Stimulated activated CD4-positive, alpha-beta T cell treated with anti-CD3 and anti-CD28 coated beads, Interleukin-12 subunit alpha, Interleukin-12 subunit beta, amount 100 ng/mL, for 24 hours (primary cell): Measurements from ENCODE around the gene ID4.
"Not testable (repeated sequence)": the region's sequence is repeated elsewhere in the genome, so short reads cannot be mapped to it uniquely, and the experiment has no call there.

ENCODE experiments used
- DNase-seq, 2 experiments: peaks; one replicate each; pipeline ENCODE4 v3.0.0-alpha.2; 2020; ENCODE audit warnings: low read depth in 2 of 2

Gene ID4

DNA sequence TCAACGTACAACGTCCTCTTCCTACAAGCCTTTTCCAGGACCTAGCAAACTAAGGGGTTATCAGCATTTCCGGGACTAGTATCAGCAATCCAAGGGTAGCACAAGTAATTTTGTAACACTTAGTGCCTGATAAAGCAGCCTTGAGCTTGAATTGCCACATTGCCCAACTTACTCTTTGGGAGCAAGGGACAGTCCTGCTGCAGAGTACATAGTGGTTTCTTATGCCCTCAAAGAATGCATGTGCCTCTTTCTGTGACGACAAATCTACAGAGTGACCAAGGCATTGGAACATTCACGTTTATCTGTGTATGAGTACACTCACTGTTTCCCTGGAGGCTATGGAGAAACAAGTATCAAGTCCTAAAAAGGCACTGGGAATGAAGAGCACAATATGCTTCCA is 3.2 kb upstream of the ID4 start:
- DNase-seq, result no peak

DNA sequence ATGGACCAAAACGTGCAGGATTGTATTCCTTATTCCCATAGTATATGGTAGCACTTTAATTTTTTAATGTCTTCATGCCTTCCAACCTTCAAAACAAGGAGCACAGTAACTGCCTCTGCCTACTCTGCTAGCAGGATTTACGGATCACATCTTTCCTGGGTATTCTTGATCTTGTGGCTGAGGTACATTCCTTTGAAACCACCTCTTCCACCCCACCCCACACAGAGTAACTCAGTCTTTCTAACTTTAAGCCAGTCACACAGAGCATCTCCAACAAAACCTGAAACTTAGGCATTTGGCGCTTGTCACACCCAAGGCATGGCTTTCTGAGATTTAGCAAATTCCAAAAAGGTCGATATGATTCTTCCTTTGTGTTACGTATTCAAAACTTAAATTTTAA is 2.3 kb upstream of the ID4 start:
- no peak for DNase-seq

DNA sequence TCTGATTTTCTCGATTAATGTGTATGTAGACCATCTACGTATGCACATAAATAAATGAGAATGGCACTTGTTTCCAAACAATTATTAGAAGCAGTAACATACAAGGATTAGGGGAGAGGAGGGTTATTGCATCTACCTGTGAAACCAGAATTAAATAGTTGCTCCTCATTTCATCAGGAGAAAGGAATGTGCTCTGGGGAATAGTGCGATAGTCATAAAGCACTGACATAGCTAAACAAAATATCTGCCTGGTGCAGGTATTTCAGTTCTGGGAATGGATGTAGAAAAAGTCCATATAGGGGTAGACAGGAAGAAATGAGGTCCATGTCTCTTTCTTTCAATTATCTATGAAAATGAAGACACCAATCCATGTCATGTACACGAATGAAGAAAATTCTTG is 1.6 kb upstream of the ID4 start:
- no peak for DNase-seq

DNA sequence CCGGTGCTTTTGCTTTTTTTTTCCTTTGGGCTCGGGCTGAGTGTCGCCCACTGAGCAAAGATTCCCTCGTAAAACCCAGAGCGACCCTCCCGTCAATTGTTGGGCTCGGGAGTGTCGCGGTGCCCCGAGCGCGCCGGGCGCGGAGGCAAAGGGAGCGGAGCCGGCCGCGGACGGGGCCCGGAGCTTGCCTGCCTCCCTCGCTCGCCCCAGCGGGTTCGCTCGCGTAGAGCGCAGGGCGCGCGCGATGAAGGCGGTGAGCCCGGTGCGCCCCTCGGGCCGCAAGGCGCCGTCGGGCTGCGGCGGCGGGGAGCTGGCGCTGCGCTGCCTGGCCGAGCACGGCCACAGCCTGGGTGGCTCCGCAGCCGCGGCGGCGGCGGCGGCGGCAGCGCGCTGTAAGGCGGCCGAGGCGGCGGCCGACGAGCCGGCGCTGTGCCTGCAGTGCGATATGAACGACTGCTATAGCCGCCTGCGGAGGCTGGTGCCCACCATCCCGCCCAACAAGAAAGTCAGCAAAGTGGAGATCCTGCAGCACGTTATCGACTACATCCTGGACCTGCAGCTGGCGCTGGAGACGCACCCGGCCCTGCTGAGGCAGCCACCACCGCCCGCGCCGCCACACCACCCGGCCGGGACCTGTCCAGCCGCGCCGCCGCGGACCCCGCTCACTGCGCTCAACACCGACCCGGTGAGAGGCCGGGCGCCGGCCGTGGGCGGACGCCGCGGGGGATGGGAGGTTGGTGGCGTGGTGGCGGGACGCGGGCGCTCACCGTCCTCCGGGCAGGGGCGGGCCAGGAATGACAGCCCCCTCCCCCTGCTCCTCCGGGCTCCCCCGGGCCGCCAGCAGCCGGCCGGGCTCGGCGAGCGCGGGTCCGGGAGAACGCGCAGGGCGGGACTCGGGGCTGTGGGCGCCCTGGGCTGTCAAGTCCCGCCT is 606 bp downstream of the ID4 start:
- no peak for DNase-seq

- no peak for DNase-seq
These were observed 1.5 kb downstream of the ID4 start for GRCh38 chr6:19838442-19839236.

DNA sequence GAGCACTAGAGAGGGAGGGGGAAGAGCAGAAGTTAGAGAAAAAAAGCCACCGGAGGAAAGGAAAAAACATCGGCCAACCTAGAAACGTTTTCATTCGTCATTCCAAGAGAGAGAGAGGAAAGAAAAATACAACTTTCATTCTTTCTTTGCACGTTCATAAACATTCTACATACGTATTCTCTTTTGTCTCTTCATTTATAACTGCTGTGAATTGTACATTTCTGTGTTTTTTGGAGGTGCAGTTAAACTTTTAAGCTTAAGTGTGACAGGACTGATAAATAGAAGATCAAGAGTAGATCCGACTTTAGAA is 2.0 kb downstream of the ID4 start:
- DNase-seq, result no peak

DNA sequence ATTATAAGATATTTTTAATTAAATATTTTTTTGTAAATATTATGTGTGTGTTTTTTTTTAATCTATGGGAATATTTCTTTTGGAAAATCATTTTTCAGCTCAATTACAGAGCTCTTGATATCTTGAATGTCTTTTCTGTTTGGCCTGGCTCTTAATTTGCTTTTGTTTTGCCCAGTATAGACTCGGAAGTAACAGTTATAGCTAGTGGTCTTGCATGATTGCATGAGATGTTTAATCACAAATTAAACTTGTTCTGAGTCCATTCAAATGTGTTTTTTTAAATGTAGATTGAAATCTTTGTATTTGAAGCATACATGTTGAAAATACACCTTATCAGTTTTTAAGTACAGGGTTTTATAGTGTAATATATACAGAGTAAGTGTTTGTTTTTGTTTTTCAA is 2.6 kb downstream of the ID4 start:
- DNase-seq, result no peak

DNA sequence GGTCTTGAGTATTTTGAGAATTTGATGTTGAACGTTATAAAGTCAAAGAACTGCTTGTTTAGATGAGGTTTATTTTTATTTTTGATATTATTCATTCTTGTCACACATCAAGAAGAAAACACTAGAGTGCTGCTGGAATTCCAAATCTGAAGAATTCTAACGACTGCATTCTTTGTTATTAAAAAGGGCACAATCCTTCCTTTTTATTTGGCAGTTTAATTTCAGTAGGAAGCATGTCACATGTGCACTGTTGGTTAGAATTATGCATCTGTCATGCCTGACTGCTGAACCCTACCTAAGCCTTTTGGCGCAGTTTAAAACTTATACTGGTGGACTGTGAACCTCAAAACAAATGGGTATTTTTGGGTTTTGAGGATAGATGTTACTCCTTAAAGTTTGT is 4.0 kb downstream of the ID4 start:
- DNase-seq, result no peak

GRCh38 chr6:19842030-19842615 is 5.0 kb downstream of the ID4 start:
- DNase-seq, result no peak

GRCh38 chr6:19844689-19845088 is 7.5 kb downstream of the ID4 start:
- DNase-seq, result no peak

DNA sequence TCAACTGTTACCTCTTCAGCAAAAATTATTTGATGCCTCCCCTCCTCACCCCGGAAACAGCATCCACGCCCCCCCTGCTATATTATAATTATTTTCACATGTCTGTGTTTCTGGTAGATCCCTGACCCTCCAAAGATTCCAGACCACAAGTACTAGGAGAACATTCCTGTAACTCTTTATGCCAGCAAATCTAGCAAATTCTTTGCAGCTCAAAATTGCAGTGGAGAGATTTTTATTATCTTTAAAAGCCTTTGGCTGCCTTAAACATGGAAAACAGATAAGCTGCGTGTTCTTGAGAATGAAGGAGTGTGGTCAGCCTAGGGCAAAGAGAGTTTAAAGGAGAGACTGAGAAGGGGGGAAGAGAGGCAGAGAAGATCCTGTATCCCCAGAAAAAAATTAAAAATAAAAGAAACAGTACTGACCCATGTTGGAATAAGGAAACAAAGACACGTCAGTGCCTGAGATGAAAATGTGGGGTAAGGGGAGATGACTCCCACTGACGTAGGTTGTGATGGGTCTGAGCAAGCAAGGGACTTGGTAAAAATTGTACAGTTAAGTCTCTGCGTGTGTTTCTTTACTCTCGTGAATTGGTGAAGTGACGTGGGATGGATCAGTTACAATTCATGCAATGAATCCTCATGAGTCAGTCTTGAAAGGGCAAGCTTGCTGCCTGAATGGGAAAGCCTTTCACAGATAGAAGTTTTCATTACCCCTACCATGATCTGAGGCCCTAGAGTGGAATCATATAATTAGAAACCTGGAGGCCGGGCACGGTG is 8.3 kb downstream of the ID4 start:
- no peak for DNase-seq

GRCh38 chr6:19848465-19849029 is 11.4 kb downstream of the ID4 start:
- no peak for DNase-seq

DNA sequence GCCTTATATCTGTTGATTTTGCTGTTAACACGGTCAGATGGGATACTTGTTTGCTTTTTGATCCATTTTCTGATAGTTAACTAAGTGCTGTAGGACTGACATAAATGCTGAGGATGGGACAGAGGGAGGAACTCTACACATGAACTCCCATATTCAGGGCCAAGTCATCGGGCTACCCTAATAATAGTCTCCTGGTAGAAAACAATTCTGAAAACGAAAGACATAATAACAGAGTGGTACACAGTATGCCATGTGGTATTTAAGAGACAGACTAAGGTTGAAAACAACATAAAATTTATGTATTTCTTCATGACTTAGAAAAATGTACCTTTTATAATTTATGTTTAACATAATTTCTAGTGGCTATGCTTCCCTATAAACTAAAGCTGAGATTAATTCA is 12.0 kb downstream of the ID4 start:
- DNase-seq, result no peak

DNA sequence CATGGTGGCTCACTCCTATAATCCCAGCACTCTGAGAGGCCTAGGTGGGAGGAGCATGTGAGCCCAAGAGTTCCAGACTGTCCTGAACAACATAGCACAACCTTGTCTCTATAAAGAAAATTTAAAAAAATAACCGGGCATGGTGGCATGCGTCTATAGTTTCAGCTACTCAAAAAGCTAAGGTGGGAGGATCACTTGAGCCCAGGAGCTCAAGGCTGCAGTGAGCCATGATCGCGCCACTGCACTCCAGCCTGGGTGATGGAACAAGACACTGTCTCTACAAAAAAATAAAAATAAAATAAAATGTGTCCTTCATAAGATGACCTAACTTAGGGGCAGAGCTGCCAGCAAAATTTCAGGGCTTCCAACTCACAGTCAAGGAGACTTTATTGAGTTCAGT is 12.6 kb downstream of the ID4 start:
- no peak for DNase-seq

DNA sequence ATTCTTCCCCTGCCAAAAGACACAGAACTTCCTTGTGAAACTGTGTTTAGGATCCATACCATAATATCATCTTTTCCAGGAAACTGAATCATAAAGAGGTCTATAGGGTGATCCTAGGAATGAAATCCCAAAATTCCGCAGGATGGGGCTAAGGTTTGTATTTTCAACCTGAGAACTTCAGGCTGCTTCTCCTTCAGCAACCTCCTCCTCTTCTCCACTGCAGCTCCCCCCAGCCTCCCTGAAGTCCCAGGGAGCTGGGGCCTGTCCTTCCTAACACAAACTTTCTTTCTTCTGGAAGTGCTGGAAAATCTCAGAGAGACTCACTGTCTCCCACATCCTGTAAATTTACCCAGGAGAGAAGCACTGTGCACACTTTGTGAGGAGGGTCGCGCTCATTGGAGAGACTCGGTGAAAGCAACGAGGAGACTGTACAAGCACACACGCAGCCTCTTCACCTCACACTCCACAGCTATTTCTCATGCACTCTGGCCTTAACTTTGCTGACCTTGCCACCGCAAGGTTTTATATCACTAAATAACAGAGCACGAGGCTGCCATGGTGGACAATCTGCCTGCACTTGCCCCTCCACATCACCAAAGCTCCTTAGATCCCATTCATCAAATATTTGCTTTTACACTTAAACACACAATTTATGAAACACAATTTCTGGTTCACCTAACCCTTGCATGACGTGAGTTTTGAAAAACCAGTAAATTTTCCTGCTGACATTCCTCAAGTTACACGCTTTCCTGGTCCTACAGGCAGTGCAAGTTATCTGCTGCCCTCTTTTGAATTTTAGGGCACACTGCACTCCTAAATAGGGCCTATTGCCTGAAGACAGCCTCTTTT is 14.3 kb downstream of the ID4 start:
- no peak for DNase-seq

DNA sequence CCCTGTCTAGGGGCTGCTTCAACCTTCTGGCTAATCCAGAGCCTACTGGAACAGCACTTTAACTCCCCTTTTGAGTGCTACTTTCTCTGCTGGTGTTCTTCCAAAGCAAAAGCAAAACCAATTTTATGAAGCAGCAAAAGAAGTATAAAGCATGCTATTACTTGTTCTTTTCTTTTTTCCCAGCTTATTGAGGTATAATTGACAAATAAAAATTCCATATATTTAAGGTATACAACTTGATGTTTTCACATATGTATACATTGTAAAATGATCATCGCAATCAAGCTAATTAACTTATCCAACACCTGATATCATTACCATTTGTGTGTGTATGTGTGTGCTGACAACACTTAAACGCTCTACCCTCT is 14.9 kb downstream of the ID4 start:
- DNase-seq, result no peak

DNA sequence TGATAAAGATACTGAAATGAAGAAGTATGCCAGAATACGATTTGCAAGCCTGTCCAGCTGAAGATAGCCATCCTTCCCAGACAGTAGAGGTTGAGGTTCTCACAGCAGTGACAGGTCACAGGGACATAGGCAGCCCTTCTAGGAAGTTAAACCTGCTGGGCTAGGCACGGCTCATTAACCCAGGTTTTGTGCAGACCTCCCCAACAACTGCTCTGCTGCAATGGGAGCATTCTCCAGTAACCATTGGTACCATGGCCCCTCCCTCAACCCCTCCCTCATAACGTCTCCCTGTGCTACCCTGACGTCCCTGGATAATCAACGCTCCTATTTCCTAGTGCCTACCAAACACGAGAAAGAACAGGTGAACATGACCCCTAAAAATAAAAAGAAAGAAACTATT is 15.8 kb downstream of the ID4 start:
- DNase-seq, result no peak

GRCh38 chr6:19854421-19855015 is 17.3 kb downstream of the ID4 start:
- DNase-seq, result not testable (repeated sequence)

GRCh38 chr6:19855536-19855935 is 18.4 kb downstream of the ID4 start:
- no peak for DNase-seq

GRCh38 chr6:19857139-19857538 is 20.0 kb downstream of the ID4 start:
- DNase-seq, result no peak
